Erythroblast (primary cell): ENCODE data around the gene PHKG2.

Experiments used
- DNase-seq, 2 experiments: peaks; one replicate each; lab custom pipeline; 2025; lab: John Stamatoyannopoulos, UW
- GATA1 ChIP-seq: IDR thresholded peaks from 2 replicates; pipeline ENCODE4 v1.6.1; 2011; ENCODE audit warnings: low read depth, mild to moderate bottlenecking, control low read depth, low read length, moderate library complexity
- POLR2A ChIP-seq: IDR thresholded peaks from 2 replicates; pipeline ENCODE4 v1.6.1; 2011; ENCODE audit warnings: mild to moderate bottlenecking, low read length

The PHKG2 gene

DNA sequence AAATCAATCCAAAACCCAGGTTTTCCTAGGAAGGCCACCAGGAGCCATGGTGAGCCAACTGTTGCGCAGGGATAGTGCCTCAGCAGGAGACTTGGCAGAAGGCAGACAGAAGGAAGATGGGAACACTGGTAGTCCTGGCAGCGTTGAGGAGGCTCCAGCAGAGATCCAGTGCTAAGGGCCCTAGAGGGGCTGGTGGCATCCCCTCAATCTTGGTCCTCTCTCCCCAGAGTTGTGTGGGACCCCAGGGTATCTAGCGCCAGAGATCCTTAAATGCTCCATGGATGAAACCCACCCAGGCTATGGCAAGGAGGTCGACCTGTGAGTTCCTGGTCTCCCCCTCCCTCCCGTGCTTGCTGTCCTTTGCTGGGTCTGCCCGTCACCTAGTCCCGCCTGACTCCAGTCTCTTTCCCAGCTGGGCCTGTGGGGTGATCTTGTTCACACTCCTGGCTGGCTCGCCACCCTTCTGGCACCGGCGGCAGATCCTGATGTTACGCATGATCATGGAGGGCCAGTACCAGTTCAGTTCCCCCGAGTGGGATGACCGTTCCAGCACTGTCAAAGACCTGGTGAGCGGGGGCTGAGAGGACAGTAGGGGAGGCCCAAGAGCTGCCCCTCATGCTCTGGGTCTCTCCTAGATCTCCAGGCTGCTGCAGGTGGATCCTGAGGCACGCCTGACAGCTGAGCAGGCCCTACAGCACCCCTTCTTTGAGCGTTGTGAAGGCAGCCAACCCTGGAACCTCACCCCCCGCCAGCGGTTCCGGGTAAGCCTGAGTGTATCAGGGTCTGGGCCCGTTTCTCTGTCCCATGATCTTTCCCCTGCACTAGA lies 7.9 kb downstream of the PHKG2 start:
- TF ChIP-seq GATA1 (no peak), POLR2A (no peak)
- DNase-seq: no peak

DNA sequence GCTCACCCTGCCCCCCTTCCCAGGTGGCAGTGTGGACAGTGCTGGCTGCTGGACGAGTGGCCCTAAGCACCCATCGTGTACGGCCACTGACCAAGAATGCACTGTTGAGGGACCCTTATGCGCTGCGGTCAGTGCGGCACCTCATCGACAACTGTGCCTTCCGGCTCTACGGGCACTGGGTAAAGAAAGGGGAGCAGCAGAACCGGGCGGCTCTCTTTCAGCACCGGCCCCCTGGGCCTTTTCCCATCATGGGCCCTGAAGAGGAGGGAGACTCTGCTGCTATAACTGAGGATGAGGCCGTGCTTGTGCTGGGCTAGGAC lies 8.5 kb downstream of the PHKG2 start:
- TF ChIP-seq POLR2A (no peak), GATA1 (no peak)

GRCh38 chr16:30757316-30757715 lies 9.1 kb downstream of the PHKG2 start:
- no peak for DNase-seq

More for the DNA sequence above, 8.5 kb downstream of the PHKG2 start:
- no peak for DNase-seq

GRCh38 chr16:30758988-30759491 lies 10.8 kb downstream of the PHKG2 start:
- TF ChIP-seq GATA1 (no peak), POLR2A (no peak)
- no peak for DNase-seq

More at GRCh38 chr16:30757316-30757715, 9.1 kb downstream of the PHKG2 start:
- TF ChIP-seq POLR2A (no peak), GATA1 (no peak)

- DNase-seq: no peak
- TF ChIP-seq GATA1 (no peak), POLR2A (no peak)
Observed at GRCh38 chr16:30760001-30760559, 11.9 kb downstream of the PHKG2 start.

- no peak for TF ChIP-seq GATA1
- no peak for TF ChIP-seq POLR2A
- no peak for DNase-seq
Observed at GRCh38 chr16:30760577-30761426, 12.6 kb downstream of the PHKG2 start.

- DNase-seq: peak; percentile 68 to 69
Observed at GRCh38 chr16:30761427-30761927, 13.3 kb downstream of the PHKG2 start.

GRCh38 chr16:30761928-30762902 lies 14.0 kb downstream of the PHKG2 start, which contains the start of the genes CFAP119 and RNF40:
Gene CFAP119 (minus strand): TSS chr16:30762062. CDS start chr16:30761748, 314 bp downstream.
Gene RNF40 (plus strand): TSS chr16:30762322. CDS start chr16:30762546, 224 bp downstream.
- TF ChIP-seq GATA1: no peak
- peak; percentile 89 for TF ChIP-seq POLR2A
- peak; percentile 98 for DNase-seq

More at GRCh38 chr16:30761427-30761927, 13.3 kb downstream of the PHKG2 start:
- TF ChIP-seq POLR2A (no peak), GATA1 (no peak)

DNA sequence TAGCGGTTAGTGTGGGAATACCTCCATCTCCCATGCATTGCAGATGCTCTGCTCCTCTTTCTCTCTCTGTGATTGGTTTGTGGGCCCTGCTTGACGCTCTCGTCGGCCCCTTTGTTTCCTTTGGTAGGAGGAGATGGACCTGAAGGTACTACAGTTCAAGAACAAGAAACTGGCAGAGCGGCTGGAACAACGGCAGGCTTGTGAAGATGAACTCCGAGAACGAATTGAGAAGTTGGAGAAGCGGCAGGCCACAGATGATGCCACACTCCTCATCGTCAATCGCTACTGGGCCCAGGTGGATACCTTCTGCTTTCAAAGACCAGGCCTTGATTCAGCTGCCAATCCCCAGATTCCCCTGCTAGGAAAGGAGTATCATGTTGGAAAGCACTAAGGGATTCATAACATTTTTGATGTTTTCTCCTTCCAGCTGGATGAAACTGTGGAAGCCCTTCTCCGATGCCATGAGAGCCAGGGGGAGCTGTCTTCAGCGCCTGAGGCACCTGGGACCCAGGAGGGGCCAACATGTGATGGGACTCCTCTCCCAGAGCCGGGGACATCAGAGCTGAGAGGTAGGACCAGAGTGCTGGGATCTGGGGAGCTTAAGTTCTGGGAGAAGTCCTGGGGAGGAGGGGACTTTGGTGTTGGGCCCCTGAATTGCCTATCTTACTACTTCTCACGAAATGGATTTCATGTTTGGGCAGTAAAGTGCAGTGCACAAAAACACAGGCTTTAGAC lies 14.9 kb downstream of the PHKG2 start:
- no peak for DNase-seq
- TF ChIP-seq GATA1 (no peak), POLR2A (no peak)

- DNase-seq: no peak
- TF ChIP-seq POLR2A: no peak
- TF ChIP-seq GATA1: no peak
Observed at GRCh38 chr16:30764086-30764485, 15.9 kb downstream of the PHKG2 start.

DNA sequence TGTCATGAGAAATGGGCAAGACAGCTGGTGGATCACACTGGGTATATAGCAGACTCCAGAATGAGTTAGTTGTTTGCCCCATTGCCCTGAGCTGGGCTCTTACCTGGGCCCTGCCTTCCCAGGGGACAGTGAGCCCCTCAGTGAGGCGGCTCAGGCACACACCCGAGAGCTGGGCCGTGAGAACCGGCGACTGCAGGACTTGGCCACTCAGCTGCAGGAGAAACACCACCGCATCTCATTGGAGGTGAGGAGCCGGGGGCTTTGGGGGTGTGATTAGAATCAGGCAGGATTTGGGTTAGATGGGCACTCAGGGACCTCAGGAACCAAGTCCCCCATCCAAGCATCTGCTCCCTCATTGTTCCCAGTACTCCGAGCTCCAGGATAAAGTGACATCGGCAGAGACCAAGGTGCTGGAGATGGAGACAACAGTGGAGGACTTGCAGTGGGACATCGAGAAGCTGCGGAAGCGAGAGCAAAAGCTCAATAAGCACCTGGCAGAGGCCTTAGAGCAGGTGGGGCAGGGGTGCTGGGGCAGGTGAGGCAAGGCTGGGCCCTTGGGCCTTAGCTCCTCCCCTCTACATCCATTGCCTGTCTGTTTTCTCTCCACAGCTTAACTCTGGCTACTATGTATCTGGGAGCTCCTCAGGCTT lies 16.7 kb downstream of the PHKG2 start:
- no peak for TF ChIP-seq POLR2A
- no peak for TF ChIP-seq GATA1
- no peak for DNase-seq
